ENCODE measurements around the gene SPATS2L.

DNA sequence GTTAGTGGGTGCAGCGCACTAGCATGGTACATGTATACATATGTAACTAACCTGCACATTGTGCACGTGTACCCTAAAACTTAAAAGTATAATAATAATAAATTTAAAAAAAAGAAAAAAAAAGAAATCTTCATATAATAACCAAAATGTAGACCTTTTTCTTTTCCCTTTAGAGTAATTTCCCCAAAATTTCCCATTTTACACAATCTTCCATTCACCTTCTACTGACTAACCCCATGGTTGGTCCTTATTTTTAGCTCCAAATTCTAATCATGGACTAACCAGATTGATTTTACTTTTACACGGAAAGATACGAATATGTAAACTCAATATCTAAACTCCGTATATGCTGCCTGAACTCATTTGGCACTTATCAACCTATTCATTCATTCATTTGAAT lies 195.7 kb downstream of the SPATS2L start:
- TF ChIP-seq, protein P1, sequence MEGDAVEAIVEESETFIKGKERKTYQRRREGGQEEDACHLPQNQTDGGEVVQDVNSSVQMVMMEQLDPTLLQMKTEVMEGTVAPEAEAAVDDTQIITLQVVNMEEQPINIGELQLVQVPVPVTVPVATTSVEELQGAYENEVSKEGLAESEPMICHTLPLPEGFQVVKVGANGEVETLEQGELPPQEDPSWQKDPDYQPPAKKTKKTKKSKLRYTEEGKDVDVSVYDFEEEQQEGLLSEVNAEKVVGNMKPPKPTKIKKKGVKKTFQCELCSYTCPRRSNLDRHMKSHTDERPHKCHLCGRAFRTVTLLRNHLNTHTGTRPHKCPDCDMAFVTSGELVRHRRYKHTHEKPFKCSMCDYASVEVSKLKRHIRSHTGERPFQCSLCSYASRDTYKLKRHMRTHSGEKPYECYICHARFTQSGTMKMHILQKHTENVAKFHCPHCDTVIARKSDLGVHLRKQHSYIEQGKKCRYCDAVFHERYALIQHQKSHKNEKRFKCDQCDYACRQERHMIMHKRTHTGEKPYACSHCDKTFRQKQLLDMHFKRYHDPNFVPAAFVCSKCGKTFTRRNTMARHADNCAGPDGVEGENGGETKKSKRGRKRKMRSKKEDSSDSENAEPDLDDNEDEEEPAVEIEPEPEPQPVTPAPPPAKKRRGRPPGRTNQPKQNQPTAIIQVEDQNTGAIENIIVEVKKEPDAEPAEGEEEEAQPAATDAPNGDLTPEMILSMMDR (conservative IDR thresholded peaks at IDR 0.05; ENCODE audit: low read length): no peak
- TF ChIP-seq EZH2phosphoT487 (IDR thresholded peaks at IDR 0.05; ENCODE audit: borderline replicate concordance): no peak

Data from Loucy (cell line).